Osteoblast (primary cell): ENCODE data around the gene IQSEC2. TPM values are rescaled to one million over a fixed set of nuclear protein-coding genes. Genes with fewer than 3 reads are reported as not detected.

Experiments
- DNase-seq: peaks from one replicate; pipeline ENCODE4 v3.0.0; 2011; ENCODE audit warnings: low spot score, mixed read lengths; ENCODE audit not compliant: insufficient read length; ENCODE audit errors: missing footprints
- H2AFZ ChIP-seq: 2 replicates; pipeline ENCODE4 v1.6.0; 2011; ENCODE audit warnings: mild to moderate bottlenecking, low read length
- H3K27ac ChIP-seq: 2 replicates; pipeline ENCODE4 v1.5.1; 2011; ENCODE audit warnings: mild to moderate bottlenecking, low read depth, low read length, moderate library complexity
- H3K27me3 ChIP-seq: 2 replicates; pipeline ENCODE4 v1.6.0; 2012; ENCODE audit warnings: mild to moderate bottlenecking, control low read depth, inconsistent platforms, low read length, moderate library complexity; ENCODE audit not compliant: insufficient read depth
- H3K36me3 ChIP-seq: 2 replicates; pipeline ENCODE4 v1.5.1; 2011; ENCODE audit warnings: mild to moderate bottlenecking, low read length, control low read depth, moderate library complexity; ENCODE audit not compliant: insufficient read depth
- H3K4me1 ChIP-seq: 2 replicates; pipeline ENCODE4 v1.5.1; 2011; ENCODE audit warnings: mild to moderate bottlenecking, low read length, control low read depth, moderate library complexity; ENCODE audit not compliant: insufficient read depth
- H3K4me2 ChIP-seq: 2 replicates; pipeline ENCODE4 v1.6.0; 2011; ENCODE audit warnings: mild to moderate bottlenecking, low read length; ENCODE audit not compliant: insufficient read depth
- H3K4me3 ChIP-seq: fragments of 200-600 bp; sonication (generic); 3 replicates; pipeline ENCODE4 v1.5.1; 2012; ENCODE audit warnings: mild to moderate bottlenecking, low read length, inconsistent platforms; ENCODE audit not compliant: insufficient read depth
- H3K79me2 ChIP-seq: 2 replicates; pipeline ENCODE4 v1.6.0; 2012; ENCODE audit warnings: mild to moderate bottlenecking, low read length, control low read depth, inconsistent platforms; ENCODE audit not compliant: insufficient read depth
- H3K9me3 ChIP-seq: 2 replicates; pipeline ENCODE4 v1.5.1; 2011; ENCODE audit warnings: low read depth, low read length, control low read depth
- H4K20me1 ChIP-seq: 2 replicates; pipeline ENCODE4 v1.6.0; 2012; ENCODE audit warnings: mild to moderate bottlenecking, low read length, control low read depth; ENCODE audit not compliant: insufficient read depth
- total RNA-seq: library from RNA; depleted of rRNA; stranded (reverse); fragments of >200 nt; gene quantifications from 2 replicates; pipeline ENCODE4 v1.2.3, GENCODE V29; 2012
- TF ChIP-seq, protein P1 (sequence below): IDR thresholded peaks from 2 replicates; pipeline ENCODE4 v1.5.1; 2011; ENCODE audit warnings: mild to moderate bottlenecking, low read depth, low read length, moderate library complexity; ENCODE audit errors: extremely low read depth

IQSEC2 gene
- total RNA-seq, 1 donor: 10.1 TPM

DNA sequence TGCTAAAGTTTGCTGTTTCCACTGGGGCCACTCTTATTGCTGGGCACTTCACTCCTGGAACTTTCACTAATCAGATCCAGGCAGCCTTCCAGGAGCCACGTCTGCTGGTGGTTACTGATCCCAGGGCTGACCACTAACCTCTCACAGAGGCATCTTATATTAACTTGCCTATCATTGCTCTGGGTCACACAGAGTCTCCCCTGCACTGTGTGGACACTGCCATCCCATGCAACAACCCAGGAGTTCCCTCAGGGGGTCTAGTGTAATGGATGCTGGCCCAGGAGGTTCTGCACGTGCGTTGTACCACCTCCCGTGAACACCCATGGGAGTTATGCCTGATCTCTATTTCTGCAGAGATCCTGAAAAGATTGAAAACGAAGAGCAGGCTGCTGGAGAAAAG is 41.8 kb upstream of the IQSEC2 start:
- Histone ChIP-seq H3K27me3 (peaks cover 93% of the 10 kb centered on the region), H4K20me1 (peaks cover 6% of the 10 kb centered on the region), H3K4me3 (no peak overlapping the region), H3K9me3 (no peaks in the 10 kb centered on the region), H3K4me1 (peaks cover 6% of the 10 kb centered on the region), H3K79me2 (no peaks in the 10 kb centered on the region), H2AFZ (no peak overlapping the region), H3K4me2 (no peak overlapping the region), H3K27ac (no peak overlapping the region), H3K36me3 (no peaks in the 10 kb centered on the region)
- TF ChIP-seq, protein P1, sequence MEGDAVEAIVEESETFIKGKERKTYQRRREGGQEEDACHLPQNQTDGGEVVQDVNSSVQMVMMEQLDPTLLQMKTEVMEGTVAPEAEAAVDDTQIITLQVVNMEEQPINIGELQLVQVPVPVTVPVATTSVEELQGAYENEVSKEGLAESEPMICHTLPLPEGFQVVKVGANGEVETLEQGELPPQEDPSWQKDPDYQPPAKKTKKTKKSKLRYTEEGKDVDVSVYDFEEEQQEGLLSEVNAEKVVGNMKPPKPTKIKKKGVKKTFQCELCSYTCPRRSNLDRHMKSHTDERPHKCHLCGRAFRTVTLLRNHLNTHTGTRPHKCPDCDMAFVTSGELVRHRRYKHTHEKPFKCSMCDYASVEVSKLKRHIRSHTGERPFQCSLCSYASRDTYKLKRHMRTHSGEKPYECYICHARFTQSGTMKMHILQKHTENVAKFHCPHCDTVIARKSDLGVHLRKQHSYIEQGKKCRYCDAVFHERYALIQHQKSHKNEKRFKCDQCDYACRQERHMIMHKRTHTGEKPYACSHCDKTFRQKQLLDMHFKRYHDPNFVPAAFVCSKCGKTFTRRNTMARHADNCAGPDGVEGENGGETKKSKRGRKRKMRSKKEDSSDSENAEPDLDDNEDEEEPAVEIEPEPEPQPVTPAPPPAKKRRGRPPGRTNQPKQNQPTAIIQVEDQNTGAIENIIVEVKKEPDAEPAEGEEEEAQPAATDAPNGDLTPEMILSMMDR: no peak
- DNase-seq: no peak

DNA sequence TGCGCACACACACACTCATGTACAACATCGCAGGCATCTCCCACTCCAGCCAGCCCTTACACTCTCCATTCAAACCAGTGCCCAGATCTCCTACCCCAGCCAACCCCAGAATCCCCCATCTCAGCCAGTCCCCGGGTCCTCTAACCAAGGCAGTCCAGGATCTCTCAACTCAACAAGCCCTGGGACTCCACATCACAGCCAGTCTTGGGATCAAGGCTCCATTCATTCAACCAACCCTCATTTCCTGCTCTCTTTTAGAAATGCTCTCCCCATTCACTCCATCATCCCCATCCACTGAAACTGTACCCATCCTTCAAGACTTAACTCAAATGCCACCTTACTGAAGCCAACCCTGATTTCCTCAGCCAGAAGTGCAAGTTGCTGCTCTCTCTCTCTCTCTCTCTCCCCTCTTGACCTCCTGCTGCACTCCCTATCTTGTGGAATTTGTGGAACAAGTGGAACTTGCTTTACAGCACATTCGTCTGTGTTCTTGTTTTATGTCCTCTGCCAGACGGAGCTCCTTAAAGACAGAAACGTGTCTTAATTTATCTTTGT is 40.6 kb upstream of the IQSEC2 start:
- peaks cover 88% of the 10 kb centered on the region for H3K27me3 ChIP-seq

DNA sequence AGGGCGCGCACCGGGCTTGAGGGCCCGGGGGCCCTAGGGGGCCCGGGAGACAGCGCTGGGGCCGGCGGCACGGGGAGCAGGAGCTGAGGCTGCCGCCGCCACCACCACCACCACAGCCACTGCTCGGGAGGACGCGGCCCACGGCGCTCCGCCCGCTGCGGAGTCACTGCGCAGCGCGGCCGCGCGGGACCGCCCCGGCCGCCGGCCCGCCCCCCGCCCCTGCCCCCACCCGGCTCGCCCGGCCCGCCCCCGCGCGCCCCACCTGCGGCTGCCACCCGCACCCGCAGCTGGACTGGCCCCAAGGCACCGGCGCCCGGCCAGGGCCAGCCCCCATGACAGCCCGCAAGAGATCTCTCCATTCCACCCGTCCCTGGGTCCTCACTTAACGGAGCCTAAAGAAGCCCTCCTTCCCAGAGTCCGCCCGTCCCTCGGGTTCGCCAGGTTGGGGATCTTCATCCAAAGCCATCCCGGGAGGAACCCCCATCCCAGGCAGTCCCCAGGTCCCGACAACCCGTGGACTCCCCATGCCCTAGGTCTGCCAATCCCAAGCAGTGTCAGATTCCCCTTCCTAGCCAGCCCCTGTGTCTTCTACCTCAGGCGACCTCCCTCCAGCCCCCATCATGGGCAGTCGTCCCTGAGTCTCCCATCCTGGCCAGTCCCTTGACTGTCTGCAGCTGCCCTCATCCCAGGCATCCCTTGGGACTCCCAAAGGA is 40.0 kb upstream of the IQSEC2 start:
- Histone ChIP-seq H3K4me1 (peaks cover 8% of the 10 kb centered on the region), H3K27ac (no peak overlapping the region), H3K79me2 (no peaks in the 10 kb centered on the region), H3K4me2 (peak overlapping the region; percentile 79), H3K4me3 (peak overlapping the region; percentile 72), H3K27me3 (peaks cover 84% of the 10 kb centered on the region), H4K20me1 (peaks cover 8% of the 10 kb centered on the region), H3K9me3 (no peaks in the 10 kb centered on the region), H3K36me3 (no peaks in the 10 kb centered on the region), H2AFZ (no peak overlapping the region)
- peak; percentile 90 for DNase-seq
- TF ChIP-seq, protein P1: no peak

More for the DNA sequence above, 40.6 kb upstream of the IQSEC2 start:
- no peaks in the 10 kb centered on the region for H3K9me3 ChIP-seq
- DNase-seq: no peak
- H3K79me2 ChIP-seq: no peaks in the 10 kb centered on the region
- H2AFZ ChIP-seq: no peak overlapping the region
- no peaks in the 10 kb centered on the region for H3K36me3 ChIP-seq
- no peak overlapping the region for H3K4me3 ChIP-seq
- H4K20me1 ChIP-seq: peaks cover 8% of the 10 kb centered on the region
- no peak overlapping the region for H3K27ac ChIP-seq
- H3K4me2 ChIP-seq: no peak overlapping the region
- TF ChIP-seq, protein P1: no peak
- peaks cover 8% of the 10 kb centered on the region for H3K4me1 ChIP-seq

DNA sequence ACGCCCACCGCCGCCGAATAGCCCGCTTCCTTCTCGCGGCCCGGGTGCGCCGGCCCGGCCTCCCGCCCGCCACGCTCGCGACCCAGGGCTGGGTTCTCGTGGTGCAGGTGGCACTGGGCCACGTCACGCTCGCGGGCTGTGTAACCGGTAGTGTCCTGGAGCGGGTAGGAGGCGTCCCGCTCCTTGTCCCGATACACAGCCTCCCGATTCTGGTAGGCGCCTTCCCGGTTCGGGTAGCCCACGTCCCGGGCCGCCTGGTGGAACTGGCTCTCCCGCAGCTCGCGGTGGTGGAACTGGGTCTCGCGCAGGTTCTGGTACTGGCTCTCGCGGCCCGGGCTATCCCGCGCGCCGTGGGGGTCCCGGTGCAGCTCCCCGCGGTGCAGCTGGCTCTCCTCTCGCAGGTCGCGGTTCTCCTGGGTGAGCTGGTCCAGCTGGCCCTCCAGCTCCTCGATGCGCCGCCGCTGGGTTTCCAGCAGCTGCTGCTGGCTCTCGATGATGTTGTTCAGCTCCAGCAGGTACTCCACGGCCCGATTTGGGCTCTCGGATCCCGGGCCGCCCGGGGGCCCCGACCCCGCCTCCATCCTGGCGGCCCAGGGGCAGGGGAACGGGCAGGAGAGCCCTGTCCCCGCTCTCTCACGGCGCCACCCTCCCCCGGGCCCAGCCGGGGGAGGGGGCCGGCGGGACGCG is 39.3 kb upstream of the IQSEC2 start:
- Histone ChIP-seq H4K20me1 (peaks cover 7% of the 10 kb centered on the region), H2AFZ (no peak overlapping the region), H3K4me1 (peaks cover 8% of the 10 kb centered on the region), H3K27me3 (peaks cover 77% of the 10 kb centered on the region), H3K36me3 (no peaks in the 10 kb centered on the region), H3K4me2 (peak overlapping the region; percentile 79), H3K27ac (no peak overlapping the region), H3K9me3 (no peaks in the 10 kb centered on the region), H3K4me3 (peak overlapping the region; percentile 72), H3K79me2 (no peaks in the 10 kb centered on the region)
- TF ChIP-seq, protein P1: no peak
- no peak for DNase-seq
